RWPE1 (cell line): ENCODE results near the gene ENTPD1.
"Not testable (repeated sequence)": the region's sequence is repeated elsewhere in the genome, so short reads cannot be mapped to it uniquely, and the experiment has no call there.

Experiments
- CTCF ChIA-PET: fragments of 350-600 bp; sonication (Branson Sonifier 250); formaldehyde crosslinking; extraction: SDS; loops from one replicate; lab custom pipeline; 2021; lab: Yijun Ruan, JAX
- POLR2A ChIA-PET: fragments of 400-600 bp; formaldehyde crosslinking; extraction: SDS; loops from one replicate; lab custom pipeline; 2020; ENCODE audit warnings: antibody characterized with exemption; ENCODE audit not compliant: low non-redundant PET; lab: Yijun Ruan, JAX
- DNase-seq: peaks from one replicate; pipeline ENCODE4 v3.0.0; 2012; ENCODE audit warnings: low spot score
- H3K27ac ChIP-seq: fragments of 450-650 bp; 2 replicates; pipeline ENCODE4 v1.5.1; 2017
- TF ChIP-seq, protein P1 (sequence below): fragments of 450-650 bp; conservative IDR thresholded peaks from 2 replicates; pipeline ENCODE4 v1.5.1; 2017; ENCODE audit warnings: low read depth, mild to moderate bottlenecking

Gene ENTPD1, protein sequence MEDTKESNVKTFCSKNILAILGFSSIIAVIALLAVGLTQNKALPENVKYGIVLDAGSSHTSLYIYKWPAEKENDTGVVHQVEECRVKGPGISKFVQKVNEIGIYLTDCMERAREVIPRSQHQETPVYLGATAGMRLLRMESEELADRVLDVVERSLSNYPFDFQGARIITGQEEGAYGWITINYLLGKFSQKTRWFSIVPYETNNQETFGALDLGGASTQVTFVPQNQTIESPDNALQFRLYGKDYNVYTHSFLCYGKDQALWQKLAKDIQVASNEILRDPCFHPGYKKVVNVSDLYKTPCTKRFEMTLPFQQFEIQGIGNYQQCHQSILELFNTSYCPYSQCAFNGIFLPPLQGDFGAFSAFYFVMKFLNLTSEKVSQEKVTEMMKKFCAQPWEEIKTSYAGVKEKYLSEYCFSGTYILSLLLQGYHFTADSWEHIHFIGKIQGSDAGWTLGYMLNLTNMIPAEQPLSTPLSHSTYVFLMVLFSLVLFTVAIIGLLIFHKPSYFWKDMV

DNA sequence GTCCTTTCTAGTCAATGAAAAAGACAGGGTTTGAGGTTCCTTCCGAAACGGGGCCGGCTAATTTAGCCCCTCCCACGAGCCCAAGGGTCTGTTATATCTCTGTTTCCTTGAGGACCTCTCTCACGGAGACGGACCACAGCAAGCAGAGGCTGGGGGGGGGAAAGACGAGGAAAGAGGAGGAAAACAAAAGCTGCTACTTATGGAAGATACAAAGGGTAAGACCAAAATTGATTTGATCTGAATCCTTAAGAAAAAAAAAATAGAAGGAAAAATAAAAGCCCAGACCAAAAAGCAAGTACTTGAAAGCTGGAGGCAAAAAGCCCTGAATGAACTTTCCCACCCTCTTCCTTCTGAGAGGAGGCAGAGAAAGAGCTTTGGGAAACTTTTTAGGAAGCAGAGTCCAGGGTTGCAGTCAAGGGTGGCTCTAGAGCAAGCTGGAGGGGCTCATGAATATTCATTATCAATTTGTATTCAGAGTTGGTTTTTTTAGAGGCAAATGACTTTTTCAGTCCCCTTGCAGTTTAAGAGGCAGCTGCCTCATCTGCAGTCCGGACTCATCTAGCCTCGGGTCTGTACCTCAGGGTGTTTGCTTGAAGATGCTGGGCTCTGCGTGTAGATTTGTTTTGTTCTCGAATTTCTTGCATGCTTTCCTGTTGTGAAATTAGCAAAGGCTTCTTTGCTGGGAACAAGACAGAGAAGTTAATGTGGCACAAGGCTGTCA lies at the start of gene ENTPD1:
Gene ENTPD1 (plus strand): TSS at position 123 of the 721 bp plus-strand sequence. CDS start 77 bp downstream, at position 200.
- POLR2A ChIA-PET = no interaction called here
- TF ChIP-seq, protein P1, sequence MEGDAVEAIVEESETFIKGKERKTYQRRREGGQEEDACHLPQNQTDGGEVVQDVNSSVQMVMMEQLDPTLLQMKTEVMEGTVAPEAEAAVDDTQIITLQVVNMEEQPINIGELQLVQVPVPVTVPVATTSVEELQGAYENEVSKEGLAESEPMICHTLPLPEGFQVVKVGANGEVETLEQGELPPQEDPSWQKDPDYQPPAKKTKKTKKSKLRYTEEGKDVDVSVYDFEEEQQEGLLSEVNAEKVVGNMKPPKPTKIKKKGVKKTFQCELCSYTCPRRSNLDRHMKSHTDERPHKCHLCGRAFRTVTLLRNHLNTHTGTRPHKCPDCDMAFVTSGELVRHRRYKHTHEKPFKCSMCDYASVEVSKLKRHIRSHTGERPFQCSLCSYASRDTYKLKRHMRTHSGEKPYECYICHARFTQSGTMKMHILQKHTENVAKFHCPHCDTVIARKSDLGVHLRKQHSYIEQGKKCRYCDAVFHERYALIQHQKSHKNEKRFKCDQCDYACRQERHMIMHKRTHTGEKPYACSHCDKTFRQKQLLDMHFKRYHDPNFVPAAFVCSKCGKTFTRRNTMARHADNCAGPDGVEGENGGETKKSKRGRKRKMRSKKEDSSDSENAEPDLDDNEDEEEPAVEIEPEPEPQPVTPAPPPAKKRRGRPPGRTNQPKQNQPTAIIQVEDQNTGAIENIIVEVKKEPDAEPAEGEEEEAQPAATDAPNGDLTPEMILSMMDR = no peak
- CTCF ChIA-PET = interaction anchor here (0.6 kb wide), 1 partner anchor 61 kb away, joined by 4 read pairs; no protein-coding TSS in a partner anchor
- DNase-seq = no peak
- H3K27ac ChIP-seq = no peak within 1 kb of the TSS

DNA sequence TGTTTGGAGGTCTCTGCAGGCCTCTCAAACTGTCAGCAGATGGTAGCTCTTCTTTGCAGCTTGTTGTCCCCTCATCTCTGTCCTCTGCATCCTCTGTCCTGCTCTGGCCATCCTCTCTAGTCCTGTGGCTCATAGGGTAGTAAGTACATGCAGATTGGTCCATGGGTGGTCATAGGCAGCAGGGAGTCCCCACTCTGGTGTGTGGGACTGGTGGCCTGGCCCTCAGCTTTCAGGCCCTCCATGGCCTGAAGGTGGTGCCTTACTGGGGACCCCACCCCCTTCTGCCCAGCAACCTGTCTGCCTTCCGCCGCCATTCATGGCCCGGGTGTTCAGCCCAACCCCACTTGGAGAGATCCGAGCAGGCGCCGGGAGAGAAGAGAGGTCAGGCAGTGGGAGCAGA lies 49.4 kb upstream of the ENTPD1 start:
- TF ChIP-seq, protein P1 = no peak
- ChIA-PET POLR2A (no interaction called here), CTCF (interaction anchor here (1.2 to 3.6 kb wide), 2 partner anchors 13 to 159 kb away, joined by 3 to 12 read pairs; partner anchors contain the start of gene TCTN3)
- no peak for DNase-seq
- H3K27ac ChIP-seq = no peak overlapping the region

DNA sequence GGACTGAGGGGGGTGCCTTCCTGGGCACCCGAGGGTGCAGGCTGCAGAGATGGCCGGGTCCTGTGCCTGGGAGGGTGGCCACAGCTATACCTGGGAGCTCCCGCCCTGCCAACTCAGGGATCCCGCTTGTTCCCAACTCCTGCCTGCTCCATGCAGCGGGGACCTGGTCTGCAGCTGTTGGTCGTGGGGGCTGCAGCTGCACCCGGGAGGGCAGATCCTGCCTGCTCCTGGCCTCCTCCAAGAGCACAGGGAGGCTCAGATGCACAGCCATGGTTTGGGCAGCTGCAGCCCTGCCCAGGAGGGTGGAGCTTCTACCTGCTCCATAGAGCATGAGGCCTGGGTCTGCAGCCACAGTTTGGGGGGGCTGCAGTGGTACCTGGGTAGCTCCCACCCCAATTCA lies 49.0 kb upstream of the ENTPD1 start:
- no peak for DNase-seq
- ChIA-PET CTCF (interaction anchor here (1.2 to 3.6 kb wide), 2 partner anchors 13 to 159 kb away, joined by 3 to 12 read pairs; partner anchors contain the start of gene TCTN3), POLR2A (no interaction called here)
- H3K27ac ChIP-seq = no peak overlapping the region
- TF ChIP-seq, protein P1 = no peak

DNA sequence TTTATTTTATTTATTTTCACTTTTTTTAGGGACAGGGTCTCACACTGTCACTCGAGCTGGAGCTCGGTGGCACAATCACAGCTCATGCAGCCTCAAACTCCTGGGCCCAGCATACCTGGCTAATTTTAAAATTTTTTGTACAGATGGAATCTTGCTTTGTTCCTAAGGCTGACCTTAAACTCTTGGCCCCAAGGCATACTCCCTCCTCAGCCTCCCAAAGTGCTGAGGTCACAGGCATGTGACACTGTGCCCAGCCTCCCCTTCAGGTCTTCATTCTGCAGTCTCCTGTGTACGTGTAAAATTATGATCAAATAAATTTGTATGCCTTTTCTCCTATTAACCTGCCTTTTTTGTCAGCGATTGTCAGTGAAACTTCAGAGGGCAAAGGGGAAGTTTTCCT lies 44.5 kb upstream of the ENTPD1 start:
- TF ChIP-seq, protein P1 = no peak
- no peak for DNase-seq
- ChIA-PET POLR2A (no interaction called here), CTCF (interaction anchor here (0.7 kb wide), 1 partner anchor 184 kb away, joined by 3 read pairs; no protein-coding TSS in a partner anchor)
- no peak overlapping the region for H3K27ac ChIP-seq

DNA sequence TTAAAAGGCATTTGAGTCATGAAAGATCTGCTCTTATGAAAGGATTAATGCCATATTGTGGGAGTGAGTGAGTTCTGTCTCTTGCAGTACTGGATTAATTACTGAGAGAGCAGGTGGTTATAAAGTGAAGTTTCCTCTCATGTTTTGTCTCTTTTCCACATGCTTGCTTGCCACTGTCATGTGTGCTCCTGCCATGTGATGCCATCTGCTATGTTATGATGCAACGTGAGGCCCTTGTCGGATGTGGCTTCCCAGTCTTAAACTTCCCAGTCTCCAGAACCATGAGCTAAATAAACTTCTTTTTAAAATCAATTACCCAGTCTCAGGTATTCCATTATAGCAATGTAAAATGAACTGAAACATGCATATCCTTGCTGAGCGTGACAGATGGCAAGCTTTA lies 39.5 kb upstream of the ENTPD1 start:
- POLR2A ChIA-PET = no interaction called here
- no peak for DNase-seq
- H3K27ac ChIP-seq = no peak overlapping the region
- CTCF ChIA-PET = interaction anchor here (0.6 to 1.3 kb wide), 3 partner anchors 13 to 127 kb away, joined by 3 to 7 read pairs (median 3); no protein-coding TSS in a partner anchor
- TF ChIP-seq, protein P1 = no peak

DNA sequence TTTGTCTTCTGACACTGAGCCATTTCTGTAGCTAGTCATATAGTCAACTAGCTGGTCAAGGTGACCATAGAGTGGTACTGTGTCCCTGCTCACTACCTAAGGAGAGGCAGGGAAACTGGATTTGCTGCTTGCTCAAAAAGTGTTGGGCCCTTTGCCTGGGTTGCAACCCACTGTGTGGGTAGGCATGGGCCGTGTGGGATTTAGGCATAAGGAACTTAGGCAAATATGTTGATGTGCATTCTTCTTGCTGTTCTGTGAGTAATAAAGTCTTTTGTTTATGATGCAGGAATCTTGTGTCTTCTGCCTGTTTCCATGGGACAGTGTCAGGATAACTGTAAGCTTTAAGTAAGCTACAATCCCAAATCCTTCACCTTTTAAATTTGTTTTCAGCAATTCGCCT lies 39.1 kb upstream of the ENTPD1 start:
- ChIA-PET POLR2A (interaction anchor here (0.6 kb wide), 1 partner anchor 168 kb away, joined by 8 read pairs; no protein-coding TSS in a partner anchor), CTCF (interaction anchor here (0.9 to 1.3 kb wide), 2 partner anchors 22 to 127 kb away, joined by 3 to 7 read pairs; no protein-coding TSS in a partner anchor)
- TF ChIP-seq, protein P1 = no peak
- DNase-seq = no peak
- H3K27ac ChIP-seq = no peak overlapping the region

DNA sequence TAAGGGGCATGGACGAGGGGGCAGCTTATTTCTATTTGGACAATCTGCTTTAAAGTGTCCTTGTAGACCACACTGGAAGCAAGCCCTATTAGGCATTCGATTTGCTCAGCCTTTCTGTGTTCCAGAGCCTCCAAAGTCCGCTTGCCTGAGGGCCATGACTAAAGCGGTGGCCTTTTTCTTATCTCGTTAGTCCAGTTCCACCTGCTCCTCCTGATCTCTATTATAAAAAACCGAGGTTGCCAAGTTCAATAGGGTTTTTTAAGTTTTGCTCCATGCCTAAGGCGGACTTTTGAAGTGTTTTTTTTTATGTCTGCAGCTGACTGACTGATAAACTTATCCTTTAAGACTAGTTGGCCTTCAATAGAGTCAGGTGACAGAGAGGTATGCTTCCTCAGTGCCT lies 35.2 kb upstream of the ENTPD1 start:
- CTCF ChIA-PET, H3K27ac ChIP-seq, DNase-seq, POLR2A ChIA-PET: not testable (repeated sequence)

DNA sequence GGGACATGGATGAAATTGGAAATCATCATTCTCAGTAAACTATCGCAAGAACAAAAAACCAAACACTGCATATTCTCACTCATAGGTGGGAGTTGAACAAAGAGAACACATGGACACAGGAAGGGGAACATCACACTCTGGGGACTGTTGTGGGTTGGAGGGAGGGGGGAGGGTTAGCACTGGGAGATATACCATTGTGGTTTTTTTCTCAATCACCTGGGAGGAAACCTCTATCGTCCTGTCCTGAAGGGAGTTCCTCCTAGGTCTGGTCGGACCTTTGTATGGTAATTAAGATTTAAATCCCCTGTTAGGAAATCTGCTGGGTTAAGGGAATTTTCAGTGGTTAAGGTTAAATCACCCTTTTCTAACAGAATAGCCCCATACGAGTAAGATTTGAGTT lies 33.5 kb upstream of the ENTPD1 start:
- DNase-seq, POLR2A ChIA-PET, CTCF ChIA-PET, H3K27ac ChIP-seq: not testable (repeated sequence)
